Fibroblast of mammary gland (primary cell): Measurements from ENCODE around the gene DNAH11.

Source experiments
- DNase-seq: peaks from one replicate; pipeline ENCODE4 v3.0.0-alpha.2; 2010; ENCODE audit warnings: low read depth
- H3K4me3 ChIP-seq: 2 replicates; pipeline ENCODE4 v1.5.1; 2011; ENCODE audit warnings: low read depth, mild to moderate bottlenecking, low read length, moderate library complexity; ENCODE audit not compliant: control insufficient read depth
- CTCF ChIP-seq: conservative IDR thresholded peaks from 2 replicates; pipeline ENCODE4 v1.5.1; 2011; ENCODE audit warnings: low read depth, low read length, inconsistent platforms; ENCODE audit not compliant: control insufficient read depth, insufficient read depth

Gene DNAH11

GRCh38 chr7:21938463-21938862 lies 395.6 kb downstream of the DNAH11 start:
- TF ChIP-seq CTCF, result no peak
- no peak for DNase-seq
- H3K4me3 ChIP-seq, result no peak overlapping the region

GRCh38 chr7:21939136-21939857 lies 396.5 kb downstream of the DNAH11 start:
- no peak for TF ChIP-seq CTCF
- H3K4me3 ChIP-seq, result no peak overlapping the region
- peak; percentile 31 for DNase-seq

- H3K4me3 ChIP-seq, result no peak overlapping the region
- no peak for TF ChIP-seq CTCF
- no peak for DNase-seq
Observed at GRCh38 chr7:21939858-21940372, 397.1 kb downstream of the DNAH11 start.

GRCh38 chr7:21941611-21942141 lies 398.8 kb downstream of the DNAH11 start:
- peak; percentile 24 for DNase-seq
- TF ChIP-seq CTCF, result no peak

GRCh38 chr7:21942955-21943354 lies 400.1 kb downstream of the DNAH11 start:
- DNase-seq, result no peak
- H3K4me3 ChIP-seq, result no peak overlapping the region
- TF ChIP-seq CTCF, result no peak

More at GRCh38 chr7:21941611-21942141, 398.8 kb downstream of the DNAH11 start:
- no peak overlapping the region for H3K4me3 ChIP-seq

GRCh38 chr7:21943436-21943835 lies 400.6 kb downstream of the DNAH11 start:
- no peak for TF ChIP-seq CTCF
- no peak for DNase-seq
- H3K4me3 ChIP-seq, result no peak overlapping the region
